ENCODE results near the gene HTRA2. TPM values are rescaled to one million over a fixed set of nuclear protein-coding genes. Genes with fewer than 3 reads are reported as not detected.
A peak's percentile ranks its signal among the peaks of the same experiment; 100 is the strongest.

HTRA2 gene
- total and polyA plus RNA-seq, 4 donors: 13.3 to 81.8 (median 18.5) TPM

- Histone ChIP-seq H3K9ac (ENCODE audit: low read depth in 1 of 2, low read length in 2 of 2) (no peak overlapping the region), H3K4me1 (ENCODE audit: control insufficient read depth in 4 of 4, insufficient read depth in 4 of 4, low read length in 3 of 4) (peaks cover 5 to 17% (median 12%) of the 10 kb centered on the region in 4 donors)
Measured at GRCh38 chr2:74552914-74553811, 23.4 kb downstream of the HTRA2 start.

More at GRCh38 chr2:74552914-74553811, 23.4 kb downstream of the HTRA2 start:
- Histone ChIP-seq H3K36me3 (ENCODE audit: control insufficient read depth in 4 of 4, insufficient read depth in 3 of 4, low read depth in 1 of 4, low read length in 3 of 4) (no peaks in the 10 kb centered on the region), H3K9me3 (ENCODE audit: control insufficient read depth in 4 of 4, low read length in 3 of 4) (no peaks in the 10 kb centered on the region), H3K27ac (ENCODE audit: low read depth in 1 of 2, low read length in 2 of 2) (no peak overlapping the region), H3K27me3 (ENCODE audit: control insufficient read depth in 4 of 4, insufficient read depth in 4 of 4, low read length in 3 of 4) (no peaks in the 10 kb centered on the region), H3K4me3 (ENCODE audit: low read depth in 1 of 3, low read length in 3 of 3) (peak overlapping the region in 1 of 3 donors; percentile 62)
- TF ChIP-seq, protein P1, sequence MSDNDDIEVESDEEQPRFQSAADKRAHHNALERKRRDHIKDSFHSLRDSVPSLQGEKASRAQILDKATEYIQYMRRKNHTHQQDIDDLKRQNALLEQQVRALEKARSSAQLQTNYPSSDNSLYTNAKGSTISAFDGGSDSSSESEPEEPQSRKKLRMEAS (IDR thresholded peaks at IDR 0.05): no peak
- TF ChIP-seq SP1 (IDR thresholded peaks at IDR 0.05) (no peak), EGR1 (IDR thresholded peaks at IDR 0.05; ENCODE audit: low read depth in 2 of 2) (no peak), NR2F2 (IDR thresholded peaks at IDR 0.05) (no peak), JUND (IDR thresholded peaks at IDR 0.05) (no peak), TAF1 (conservative IDR thresholded peaks at IDR 0.05) (no peak), RAD21 (IDR thresholded peaks at IDR 0.05) (no peak), RXRA (IDR thresholded peaks at IDR 0.05) (no peak), ZBTB33 (IDR thresholded peaks at IDR 0.05) (no peak), GABPA (IDR thresholded peaks at IDR 0.05 in 1 of 2, conservative IDR thresholded peaks at IDR 0.05 in 1 of 2) (no peak), YY1 (IDR thresholded peaks at IDR 0.05) (no peak), FOXA1 (IDR thresholded peaks at IDR 0.05) (no peak), CTCF (IDR thresholded peaks at IDR 0.05; ENCODE audit: low read depth, low read length, missing input control) (no peak), HNF4G (IDR thresholded peaks at IDR 0.05) (no peak), HNF4A (conservative IDR thresholded peaks at IDR 0.05) (no peak), FOXA2 (IDR thresholded peaks at IDR 0.05) (no peak)
- TF ChIP-seq, protein P2, sequence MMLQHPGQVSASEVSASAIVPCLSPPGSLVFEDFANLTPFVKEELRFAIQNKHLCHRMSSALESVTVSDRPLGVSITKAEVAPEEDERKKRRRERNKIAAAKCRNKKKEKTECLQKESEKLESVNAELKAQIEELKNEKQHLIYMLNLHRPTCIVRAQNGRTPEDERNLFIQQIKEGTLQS (IDR thresholded peaks at IDR 0.05): no peak
- TF ChIP-seq, protein P3, sequence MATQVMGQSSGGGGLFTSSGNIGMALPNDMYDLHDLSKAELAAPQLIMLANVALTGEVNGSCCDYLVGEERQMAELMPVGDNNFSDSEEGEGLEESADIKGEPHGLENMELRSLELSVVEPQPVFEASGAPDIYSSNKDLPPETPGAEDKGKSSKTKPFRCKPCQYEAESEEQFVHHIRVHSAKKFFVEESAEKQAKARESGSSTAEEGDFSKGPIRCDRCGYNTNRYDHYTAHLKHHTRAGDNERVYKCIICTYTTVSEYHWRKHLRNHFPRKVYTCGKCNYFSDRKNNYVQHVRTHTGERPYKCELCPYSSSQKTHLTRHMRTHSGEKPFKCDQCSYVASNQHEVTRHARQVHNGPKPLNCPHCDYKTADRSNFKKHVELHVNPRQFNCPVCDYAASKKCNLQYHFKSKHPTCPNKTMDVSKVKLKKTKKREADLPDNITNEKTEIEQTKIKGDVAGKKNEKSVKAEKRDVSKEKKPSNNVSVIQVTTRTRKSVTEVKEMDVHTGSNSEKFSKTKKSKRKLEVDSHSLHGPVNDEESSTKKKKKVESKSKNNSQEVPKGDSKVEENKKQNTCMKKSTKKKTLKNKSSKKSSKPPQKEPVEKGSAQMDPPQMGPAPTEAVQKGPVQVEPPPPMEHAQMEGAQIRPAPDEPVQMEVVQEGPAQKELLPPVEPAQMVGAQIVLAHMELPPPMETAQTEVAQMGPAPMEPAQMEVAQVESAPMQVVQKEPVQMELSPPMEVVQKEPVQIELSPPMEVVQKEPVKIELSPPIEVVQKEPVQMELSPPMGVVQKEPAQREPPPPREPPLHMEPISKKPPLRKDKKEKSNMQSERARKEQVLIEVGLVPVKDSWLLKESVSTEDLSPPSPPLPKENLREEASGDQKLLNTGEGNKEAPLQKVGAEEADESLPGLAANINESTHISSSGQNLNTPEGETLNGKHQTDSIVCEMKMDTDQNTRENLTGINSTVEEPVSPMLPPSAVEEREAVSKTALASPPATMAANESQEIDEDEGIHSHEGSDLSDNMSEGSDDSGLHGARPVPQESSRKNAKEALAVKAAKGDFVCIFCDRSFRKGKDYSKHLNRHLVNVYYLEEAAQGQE (IDR thresholded peaks at IDR 0.05): no peak
- no peak for DNase-seq (ENCODE audit: low spot score)
- WGBS: 64% methylated on average over 27 of the region's 27 CpGs

All from liver (tissue), 9 donors.